NCI-H1092 treated with DMSO at 0.1 percent for 48 hours (cell line): ENCODE data around the gene RGL2.
"Not testable (repeated sequence)": the region's sequence is repeated elsewhere in the genome, so short reads cannot be mapped to it uniquely, and the experiment has no call there.

Experiments used
- DNase-seq: peaks from one replicate; lab custom pipeline; 2025; lab: John Stamatoyannopoulos, UW

Gene RGL2

DNA sequence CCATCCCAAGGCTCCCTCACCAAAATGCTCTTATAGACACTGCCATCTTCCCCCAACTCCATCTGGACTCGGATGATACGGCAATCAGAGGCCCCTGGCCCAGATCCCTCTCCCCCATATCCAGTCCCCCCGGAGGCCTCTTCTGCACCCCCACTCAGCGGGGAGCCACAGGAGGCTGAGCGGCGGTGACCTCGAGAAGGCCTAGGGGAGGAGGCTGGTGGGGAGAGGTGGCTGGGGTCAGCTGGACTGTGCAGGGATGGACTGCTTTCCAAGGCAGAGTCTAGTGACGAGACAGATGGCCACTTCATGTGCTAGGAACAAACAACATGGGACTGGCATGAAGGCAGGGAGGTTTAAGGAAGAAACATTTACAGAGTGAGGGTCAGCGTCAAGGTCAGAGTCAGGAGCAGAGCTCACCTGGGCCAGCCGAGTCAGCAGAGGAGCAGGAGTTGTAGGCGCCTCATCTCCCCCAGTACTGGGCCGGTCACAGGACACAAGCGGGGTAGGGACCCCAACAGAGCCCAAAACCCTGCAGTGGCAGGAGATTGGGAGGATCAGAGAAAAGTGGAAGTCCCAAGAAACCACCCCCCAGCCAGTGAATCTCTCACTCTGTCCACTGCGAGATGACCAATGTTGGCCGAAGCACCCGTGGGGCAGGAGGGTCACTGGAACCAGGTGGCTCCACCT lies 5.6 kb downstream of the RGL2 start:
- no peak for DNase-seq

DNA sequence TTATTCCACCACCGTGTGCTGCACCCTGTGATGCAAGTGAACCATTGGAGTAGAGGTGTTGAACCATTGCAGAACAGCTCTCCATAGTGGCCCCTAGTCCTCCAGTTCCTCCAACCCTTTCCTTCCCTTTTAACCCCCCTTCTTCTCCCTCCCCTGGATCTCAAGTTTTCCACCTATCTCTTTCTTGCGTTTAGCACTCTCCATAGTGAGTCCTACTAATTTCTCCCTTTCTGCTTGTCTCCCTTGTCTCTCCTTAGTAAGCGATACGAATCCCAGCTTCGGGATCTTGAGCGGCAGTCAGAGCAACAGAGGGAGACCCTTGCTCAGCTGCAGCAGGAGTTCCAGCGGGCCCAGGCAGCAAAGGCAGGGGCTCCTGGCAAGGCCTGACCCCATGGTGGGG lies 8.3 kb downstream of the RGL2 start:
- no peak for DNase-seq

- no peak for DNase-seq
Measured at GRCh38 chr6:33289784-33290315, 8.9 kb downstream of the RGL2 start.

GRCh38 chr6:33288921-33289783 lies 9.6 kb downstream of the RGL2 start, which contains the start of the genes PFDN6 and WDR46:
Gene PFDN6, plus strand, starts transcription at chr6:33289601. Its CDS starts 256 bp downstream, at chr6:33289857.
Gene WDR46, minus strand, starts transcription at chr6:33289239. Its CDS starts 69 bp downstream, at chr6:33289170.
- peak; percentile 92 for DNase-seq

- DNase-seq = no peak
Measured at GRCh38 chr6:33288141-33288920, 10.4 kb downstream of the RGL2 start.

GRCh38 chr6:33286946-33287914 lies 11.5 kb downstream of the RGL2 start:
- DNase-seq = no peak

DNA sequence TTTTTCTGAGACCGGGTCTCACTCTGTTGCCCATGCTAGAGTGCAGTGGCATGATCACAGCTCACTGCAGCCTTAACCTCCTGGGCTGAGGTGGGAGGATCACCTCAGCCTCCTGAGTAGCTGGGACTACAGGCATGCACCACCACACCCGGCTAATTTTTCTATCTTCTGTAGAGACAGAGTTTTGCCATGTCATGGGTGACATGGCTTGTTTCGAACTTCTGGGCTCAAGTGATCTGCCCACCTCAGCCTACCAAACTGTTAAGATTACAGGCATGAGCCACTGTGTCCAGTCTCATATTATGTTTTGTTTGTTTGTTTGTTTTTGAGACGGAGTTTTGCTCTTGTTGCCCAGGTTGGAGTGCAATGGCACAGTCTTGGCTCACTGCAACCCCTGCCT lies 13.5 kb downstream of the RGL2 start:
- not testable (repeated sequence) for DNase-seq

DNA sequence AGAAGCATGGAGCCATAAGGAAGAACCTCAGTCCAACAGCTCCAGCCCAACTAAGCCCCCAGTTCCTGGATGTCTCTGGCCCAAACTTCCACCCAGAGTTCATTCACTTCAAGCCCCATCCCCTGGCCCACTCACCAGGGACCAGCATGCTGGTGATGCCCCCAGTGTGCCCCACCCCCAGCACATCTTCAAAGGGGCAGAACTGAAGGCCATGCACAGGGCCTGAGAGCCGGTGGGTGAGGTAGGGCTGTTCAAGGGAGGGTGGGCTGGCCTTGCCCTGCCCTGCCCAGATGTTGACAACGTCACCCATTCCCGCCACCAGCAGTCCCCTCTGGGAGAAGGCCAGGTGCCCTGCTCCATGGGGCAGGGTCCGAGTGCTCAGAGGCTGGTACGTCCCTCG lies 18.2 kb downstream of the RGL2 start:
- DNase-seq = no peak

DNA sequence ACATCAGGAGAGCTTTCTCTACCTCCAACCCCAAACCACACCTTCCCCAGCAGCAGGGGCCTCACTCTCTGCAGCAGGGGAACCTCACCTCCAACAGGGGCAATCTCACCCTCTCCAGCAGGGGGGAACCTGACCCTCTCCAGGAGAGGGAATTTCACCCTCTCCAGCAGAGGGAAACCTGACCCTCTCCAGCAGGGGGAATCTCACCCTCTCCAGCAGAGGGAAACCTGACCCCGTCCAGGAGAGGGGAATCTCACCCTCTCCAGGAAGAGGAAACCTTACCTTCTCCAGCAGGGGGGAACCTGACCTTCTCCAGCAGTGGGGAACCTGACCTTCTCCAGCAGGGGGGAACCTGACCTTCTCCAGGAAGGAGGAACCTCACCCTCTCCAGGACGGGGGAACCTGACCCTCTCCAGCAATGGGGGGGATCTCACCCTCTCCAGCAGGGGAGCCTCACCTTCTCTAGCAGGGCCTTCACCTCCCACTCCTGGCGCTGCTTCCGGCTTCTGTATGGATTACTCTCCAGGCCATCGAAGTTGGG lies 18.7 kb downstream of the RGL2 start:
- DNase-seq = no peak

- no peak for DNase-seq
Measured at GRCh38 chr6:33279257-33279695, 19.5 kb downstream of the RGL2 start.

GRCh38 chr6:33278810-33279209 lies 19.9 kb downstream of the RGL2 start:
- no peak for DNase-seq

- DNase-seq = no peak
Measured at GRCh38 chr6:33278392-33278741, 20.4 kb downstream of the RGL2 start.

- no peak for DNase-seq
Measured at GRCh38 chr6:33277663-33278391, 20.9 kb downstream of the RGL2 start.

DNA sequence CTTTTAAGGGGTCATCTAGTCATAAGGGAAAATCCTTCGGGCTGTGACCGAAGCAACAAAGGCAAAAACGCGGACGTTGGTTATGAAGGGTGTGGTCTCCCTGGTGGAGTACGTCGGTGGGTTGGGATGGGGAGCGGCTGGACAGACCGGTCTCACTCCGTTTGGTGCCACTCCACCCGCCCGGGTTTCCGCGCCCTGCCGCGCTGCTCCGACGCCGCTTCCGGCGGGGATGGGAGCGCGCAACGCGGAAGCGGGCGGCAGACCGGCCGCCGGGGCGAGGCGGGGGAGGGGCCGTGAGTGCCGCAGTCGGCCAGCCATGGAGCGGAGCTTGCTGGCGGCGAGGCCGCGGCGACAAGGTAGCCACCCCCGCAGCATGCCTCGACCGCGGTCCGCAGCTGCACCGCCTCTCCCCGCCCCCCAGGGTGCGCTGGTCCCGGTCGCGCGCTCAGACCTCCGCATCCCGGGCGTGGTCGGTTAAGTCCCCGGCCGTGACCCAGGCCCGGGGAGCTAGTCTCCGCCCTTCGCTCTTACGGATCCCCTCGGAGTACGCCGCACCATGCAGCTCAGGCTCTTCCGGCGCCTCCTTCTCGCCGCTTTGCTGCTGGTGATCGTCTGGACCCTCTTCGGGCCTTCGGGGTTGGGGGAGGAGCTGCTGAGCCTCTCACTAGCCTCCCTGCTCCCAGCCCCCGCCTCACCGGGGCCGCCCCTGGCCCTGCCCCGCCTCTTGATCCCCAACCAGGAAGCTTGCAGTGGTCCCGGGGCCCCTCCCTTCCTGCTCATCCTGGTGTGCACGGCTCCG lies 21.7 kb downstream of the RGL2 start, which contains the start of gene B3GALT4:
Gene B3GALT4 (plus strand): TSS at position 260 of the 799 bp plus-strand sequence. CDS start 297 bp downstream, at position 557.
- peak; percentile 39 for DNase-seq

DNA sequence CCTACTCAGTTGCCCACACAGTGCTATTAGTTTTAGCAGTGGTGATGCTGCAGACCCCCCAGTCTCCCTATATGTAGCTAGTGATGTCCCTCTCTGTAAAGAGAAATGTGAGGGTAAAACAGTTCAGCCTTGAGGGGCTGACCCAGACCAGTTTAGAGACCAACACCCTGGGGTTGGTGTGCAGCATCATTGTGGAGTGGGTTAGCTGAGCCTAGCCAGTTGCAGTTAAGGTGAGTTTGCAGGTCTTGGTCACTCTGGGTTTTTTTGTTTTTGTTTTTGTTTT lies 22.2 kb downstream of the RGL2 start:
- DNase-seq = no peak

- not testable (repeated sequence) for DNase-seq
Measured at GRCh38 chr6:33275795-33276580, 22.8 kb downstream of the RGL2 start.

DNA sequence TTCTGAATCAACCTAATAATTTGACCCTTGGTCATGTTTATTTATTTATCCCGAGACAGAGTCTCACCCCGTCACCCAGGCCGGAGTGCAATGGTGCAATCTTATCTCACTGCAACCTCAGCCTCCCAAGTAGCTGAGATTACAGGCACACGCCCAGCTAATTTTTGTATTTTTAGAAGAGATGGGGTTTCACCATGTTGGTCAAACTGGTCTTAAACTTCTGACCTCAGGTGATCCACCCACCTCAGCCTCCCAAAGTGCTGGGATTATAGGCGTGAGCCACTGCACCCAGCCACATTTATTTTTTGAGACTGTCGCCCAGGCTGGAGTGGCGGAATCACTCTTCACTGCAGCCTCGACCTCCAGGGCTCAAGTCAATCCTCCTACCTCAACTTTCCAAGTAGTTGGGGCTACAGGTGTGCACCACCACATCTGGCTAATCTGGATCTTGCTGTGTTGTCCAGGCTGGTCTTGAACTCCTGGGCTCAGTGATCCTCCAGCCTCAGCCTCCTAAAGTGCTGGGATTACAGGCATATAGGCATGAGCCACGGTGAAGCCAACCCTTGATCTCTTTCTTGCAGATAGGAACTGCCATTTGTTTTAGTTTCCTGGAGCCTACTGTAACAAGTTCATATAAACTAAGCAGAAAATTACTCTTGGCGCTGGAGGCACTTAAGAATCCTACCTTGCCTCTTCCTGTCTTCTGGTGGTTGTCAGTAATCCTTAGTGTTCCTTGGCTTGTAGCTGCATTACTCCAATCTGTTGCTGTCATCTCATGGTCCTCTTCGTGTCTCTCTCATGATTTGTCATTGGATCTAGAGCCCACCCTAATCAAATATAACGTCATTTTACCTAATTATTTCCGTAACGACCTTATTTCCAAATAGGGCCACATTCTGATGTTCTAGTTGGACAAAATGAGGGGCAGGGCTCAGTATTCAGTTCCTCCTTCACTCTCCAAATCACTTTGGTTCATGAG lies 24.5 kb downstream of the RGL2 start:
- DNase-seq = no peak
